ENCODE results near the gene ACSS1.

DNA sequence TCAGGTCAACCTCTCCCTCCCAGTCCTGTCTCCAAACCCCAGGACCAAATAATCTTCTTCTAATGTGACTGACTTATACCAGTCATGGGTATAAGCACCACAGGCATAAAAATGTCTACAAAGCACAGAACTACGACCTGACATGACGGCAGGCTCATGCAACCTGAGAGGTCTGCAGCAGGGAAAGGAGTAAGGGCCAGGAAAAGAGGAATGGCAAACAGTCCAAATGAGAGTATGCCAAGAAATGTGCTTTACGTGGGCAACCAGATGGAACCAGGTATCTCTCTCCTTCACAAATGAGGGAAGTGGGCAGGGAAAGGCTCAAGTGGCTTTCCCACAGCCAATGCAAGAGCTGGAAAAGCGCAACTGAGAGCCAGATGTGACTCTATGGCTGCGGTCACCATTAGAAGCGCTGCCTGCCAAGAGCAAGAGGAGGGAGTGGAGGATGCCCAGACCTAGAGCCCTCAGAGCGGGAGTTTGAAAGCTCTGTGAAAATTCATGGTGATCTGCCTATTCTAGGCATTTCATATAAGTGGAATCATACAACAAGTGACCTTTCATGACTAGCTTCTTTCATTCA, 71.4 kb downstream of the ACSS1 start:
- TF ChIP-seq, protein P1, sequence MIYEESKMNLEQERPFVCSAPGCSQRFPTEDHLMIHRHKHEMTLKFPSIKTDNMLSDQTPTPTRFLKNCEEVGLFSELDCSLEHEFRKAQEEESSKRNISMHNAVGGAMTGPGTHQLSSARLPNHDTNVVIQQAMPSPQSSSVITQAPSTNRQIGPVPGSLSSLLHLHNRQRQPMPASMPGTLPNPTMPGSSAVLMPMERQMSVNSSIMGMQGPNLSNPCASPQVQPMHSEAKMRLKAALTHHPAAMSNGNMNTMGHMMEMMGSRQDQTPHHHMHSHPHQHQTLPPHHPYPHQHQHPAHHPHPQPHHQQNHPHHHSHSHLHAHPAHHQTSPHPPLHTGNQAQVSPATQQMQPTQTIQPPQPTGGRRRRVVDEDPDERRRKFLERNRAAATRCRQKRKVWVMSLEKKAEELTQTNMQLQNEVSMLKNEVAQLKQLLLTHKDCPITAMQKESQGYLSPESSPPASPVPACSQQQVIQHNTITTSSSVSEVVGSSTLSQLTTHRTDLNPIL (CRISPR knock-in tag; IDR thresholded peaks at IDR 0.05; ENCODE audit: low read depth) = no peak
- TF ChIP-seq ESRRG (CRISPR knock-in tag; IDR thresholded peaks at IDR 0.05) (no peak), ZFP30 (CRISPR knock-in tag; IDR thresholded peaks at IDR 0.05) (no peak), ZFP3 (CRISPR knock-in tag; IDR thresholded peaks at IDR 0.05) (no peak), ARNTL (CRISPR knock-in tag; IDR thresholded peaks at IDR 0.05; ENCODE audit: borderline replicate concordance, low read depth) (no peak), OSR1 (CRISPR knock-in tag; IDR thresholded peaks at IDR 0.05) (no peak), SNAI2 (CRISPR knock-in tag; IDR thresholded peaks at IDR 0.05) (no peak)
- TF ChIP-seq, protein P2, sequence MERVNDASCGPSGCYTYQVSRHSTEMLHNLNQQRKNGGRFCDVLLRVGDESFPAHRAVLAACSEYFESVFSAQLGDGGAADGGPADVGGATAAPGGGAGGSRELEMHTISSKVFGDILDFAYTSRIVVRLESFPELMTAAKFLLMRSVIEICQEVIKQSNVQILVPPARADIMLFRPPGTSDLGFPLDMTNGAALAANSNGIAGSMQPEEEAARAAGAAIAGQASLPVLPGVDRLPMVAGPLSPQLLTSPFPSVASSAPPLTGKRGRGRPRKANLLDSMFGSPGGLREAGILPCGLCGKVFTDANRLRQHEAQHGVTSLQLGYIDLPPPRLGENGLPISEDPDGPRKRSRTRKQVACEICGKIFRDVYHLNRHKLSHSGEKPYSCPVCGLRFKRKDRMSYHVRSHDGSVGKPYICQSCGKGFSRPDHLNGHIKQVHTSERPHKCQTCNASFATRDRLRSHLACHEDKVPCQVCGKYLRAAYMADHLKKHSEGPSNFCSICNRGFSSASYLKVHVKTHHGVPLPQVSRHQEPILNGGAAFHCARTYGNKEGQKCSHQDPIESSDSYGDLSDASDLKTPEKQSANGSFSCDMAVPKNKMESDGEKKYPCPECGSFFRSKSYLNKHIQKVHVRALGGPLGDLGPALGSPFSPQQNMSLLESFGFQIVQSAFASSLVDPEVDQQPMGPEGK (CRISPR knock-in tag; IDR thresholded peaks at IDR 0.05; ENCODE audit: borderline replicate concordance) = no peak
- TF ChIP-seq, protein P3, sequence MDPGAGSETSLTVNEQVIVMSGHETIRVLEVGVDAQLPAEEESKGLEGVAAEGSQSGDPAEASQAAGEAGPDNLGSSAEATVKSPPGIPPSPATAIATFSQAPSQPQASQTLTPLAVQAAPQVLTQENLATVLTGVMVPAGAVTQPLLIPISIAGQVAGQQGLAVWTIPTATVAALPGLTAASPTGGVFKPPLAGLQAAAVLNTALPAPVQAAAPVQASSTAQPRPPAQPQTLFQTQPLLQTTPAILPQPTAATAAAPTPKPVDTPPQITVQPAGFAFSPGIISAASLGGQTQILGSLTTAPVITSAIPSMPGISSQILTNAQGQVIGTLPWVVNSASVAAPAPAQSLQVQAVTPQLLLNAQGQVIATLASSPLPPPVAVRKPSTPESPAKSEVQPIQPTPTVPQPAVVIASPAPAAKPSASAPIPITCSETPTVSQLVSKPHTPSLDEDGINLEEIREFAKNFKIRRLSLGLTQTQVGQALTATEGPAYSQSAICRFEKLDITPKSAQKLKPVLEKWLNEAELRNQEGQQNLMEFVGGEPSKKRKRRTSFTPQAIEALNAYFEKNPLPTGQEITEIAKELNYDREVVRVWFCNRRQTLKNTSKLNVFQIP (CRISPR knock-in tag; IDR thresholded peaks at IDR 0.05; ENCODE audit: borderline replicate concordance, low read depth) = no peak

All from SK-N-SH treated with all-trans-retinoic acid at 6 μM for 48 hours (cell line).